DOHH2 (cell line): ENCODE measurements around the gene TBC1D10A.

ENCODE experiments used
- EZH2phosphoT487 ChIP-seq: fragments of 200-600 bp; sonication (generic); IDR thresholded peaks from 2 replicates; pipeline ENCODE4 v1.6.1; 2017; ENCODE audit warnings: borderline replicate concordance, mild to moderate bottlenecking, antibody characterized with exemption, low read length, moderate library complexity, mixed read lengths
- TF ChIP-seq, protein P1 (sequence below): fragments of 200-600 bp; sonication (generic); IDR thresholded peaks from one replicate; pipeline ENCODE4 v1.5.1; 2014; ENCODE audit warnings: antibody characterized with exemption, mild to moderate bottlenecking, low read depth, low read length; ENCODE audit not compliant: poor library complexity, severe bottlenecking

DNA sequence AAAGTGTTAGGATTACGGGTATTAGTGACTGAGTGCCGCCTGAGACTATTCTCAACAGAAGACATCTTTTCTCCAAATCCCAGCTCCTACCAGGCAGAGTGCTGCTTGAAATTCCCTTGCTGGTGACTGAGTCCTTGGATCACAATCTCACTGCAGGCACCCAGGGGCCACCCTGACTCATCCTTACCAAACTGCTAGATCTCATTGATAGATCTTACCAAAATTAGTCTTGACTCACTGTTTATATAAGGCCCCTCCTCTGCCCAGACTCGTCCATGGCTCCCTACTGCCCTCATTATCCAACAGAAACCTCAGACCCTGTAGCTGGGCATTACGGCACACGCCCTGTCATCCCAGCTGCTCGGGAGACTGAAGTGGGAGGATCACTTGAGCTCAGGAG lies 14.7 kb downstream of the TBC1D10A start:
- TF ChIP-seq, protein P1, sequence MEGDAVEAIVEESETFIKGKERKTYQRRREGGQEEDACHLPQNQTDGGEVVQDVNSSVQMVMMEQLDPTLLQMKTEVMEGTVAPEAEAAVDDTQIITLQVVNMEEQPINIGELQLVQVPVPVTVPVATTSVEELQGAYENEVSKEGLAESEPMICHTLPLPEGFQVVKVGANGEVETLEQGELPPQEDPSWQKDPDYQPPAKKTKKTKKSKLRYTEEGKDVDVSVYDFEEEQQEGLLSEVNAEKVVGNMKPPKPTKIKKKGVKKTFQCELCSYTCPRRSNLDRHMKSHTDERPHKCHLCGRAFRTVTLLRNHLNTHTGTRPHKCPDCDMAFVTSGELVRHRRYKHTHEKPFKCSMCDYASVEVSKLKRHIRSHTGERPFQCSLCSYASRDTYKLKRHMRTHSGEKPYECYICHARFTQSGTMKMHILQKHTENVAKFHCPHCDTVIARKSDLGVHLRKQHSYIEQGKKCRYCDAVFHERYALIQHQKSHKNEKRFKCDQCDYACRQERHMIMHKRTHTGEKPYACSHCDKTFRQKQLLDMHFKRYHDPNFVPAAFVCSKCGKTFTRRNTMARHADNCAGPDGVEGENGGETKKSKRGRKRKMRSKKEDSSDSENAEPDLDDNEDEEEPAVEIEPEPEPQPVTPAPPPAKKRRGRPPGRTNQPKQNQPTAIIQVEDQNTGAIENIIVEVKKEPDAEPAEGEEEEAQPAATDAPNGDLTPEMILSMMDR = no peak
- TF ChIP-seq EZH2phosphoT487 = no peak
